Endothelial cell of umbilical vein (primary cell): ENCODE measurements around the gene EREG. TPM values are rescaled to one million over a fixed set of nuclear protein-coding genes. Genes with fewer than 3 reads are reported as not detected.

Source experiments
- BruUV-seq: library from RNA; stranded (reverse); fragments of 400-500 nt; replicated peaks from 2 replicates; lab custom pipeline; 2021; lab: Mats Ljungman, UMichigan
- CTCF ChIA-PET: fragments of 300-600, 350-600 bp; sonication (Branson Sonifier 250); formaldehyde crosslinking; loops from one replicate; lab custom pipeline; 2021; ENCODE audit warnings: antibody characterized with exemption, inconsistent platforms; lab: Charles Lee
- POLR2A ChIA-PET: fragments of 300-600, 350-600 bp; sonication (Branson Sonifier 250); formaldehyde crosslinking; loops from one replicate; lab custom pipeline; 2021; ENCODE audit warnings: antibody characterized with exemption, inconsistent platforms; lab: Charles Lee
- DNase-seq: peaks from one replicate; pipeline ENCODE4 v3.0.0-alpha.2; 2011; ENCODE audit warnings: low read depth, low spot score
- FAIRE-seq: peaks from 2 replicates; lab custom pipeline; 2011; peaks lifted over from hg19 to GRCh38; lab: Jason Lieb, UNC
- H2AFZ ChIP-seq: 2 replicates; pipeline ENCODE4 v1.6.0; 2012; ENCODE audit warnings: low read depth, low read length, control low read depth, inconsistent platforms
- H3K27ac ChIP-seq: 2 replicates; pipeline ENCODE4 v1.5.1; 2011; ENCODE audit warnings: low read depth, mild to moderate bottlenecking, control low read depth, low read length, moderate library complexity; ENCODE audit not compliant: insufficient read depth
- H3K27me3 ChIP-seq, 2 experiments: 2 replicates each; pipeline versions ENCODE4 v1.6.0 to v1.6.1; 2011; ENCODE audit warnings: low read length in 2 of 2, mixed read lengths in 1 of 2; ENCODE audit not compliant: control insufficient read depth in 2 of 2, insufficient read depth in 2 of 2
- H3K36me3 ChIP-seq, 2 experiments: 2 replicates in 1 of 2; 3 replicates in 1 of 2; pipeline ENCODE4 v1.5.1; 2011; ENCODE audit warnings: low read length in 2 of 2, mild to moderate bottlenecking in 1 of 2, moderate library complexity in 1 of 2; ENCODE audit not compliant: control insufficient read depth in 2 of 2, insufficient read depth in 2 of 2; ENCODE audit errors: extremely low read depth in 1 of 2
- H3K4me1 ChIP-seq: 3 replicates; pipeline ENCODE4 v1.5.1; 2011; ENCODE audit warnings: mild to moderate bottlenecking, low read length; ENCODE audit not compliant: control insufficient read depth, insufficient read depth; ENCODE audit errors: extremely low read depth
- H3K4me2 ChIP-seq: 2 replicates; pipeline ENCODE4 v1.6.1; 2011; ENCODE audit warnings: low read length, control low read depth, mixed read lengths; ENCODE audit not compliant: insufficient read depth
- H3K4me3 ChIP-seq, 3 experiments: fragments of 200-600 bp in 1 of 3; sonication (generic), shearing (Covaris generic) in 1 of 3; replicated peaks in 1 of 3; 2 replicates each; pipeline ENCODE4 v1.5.1; 2011 to 2016; ENCODE audit warnings: control low read depth in 3 of 3, low read length in 3 of 3, mild to moderate bottlenecking in 2 of 3, inconsistent platforms in 1 of 3, low read depth in 1 of 3, moderate library complexity in 1 of 3; ENCODE audit not compliant: insufficient read depth in 1 of 3
- H3K79me2 ChIP-seq: 2 replicates; pipeline ENCODE4 v1.6.0; 2012; ENCODE audit warnings: low read length, inconsistent platforms; ENCODE audit not compliant: control insufficient read depth, insufficient read depth
- H3K9ac ChIP-seq: replicated peaks from 2 replicates; pipeline ENCODE3; 2011; ENCODE audit warnings: low read length, control low read depth; ENCODE audit not compliant: insufficient read depth; ENCODE audit errors: extremely low read depth
- H3K9me1 ChIP-seq: replicated peaks from 3 replicates; pipeline ENCODE4 v1.6.0; 2011; ENCODE audit warnings: mild to moderate bottlenecking, low read length; ENCODE audit not compliant: control insufficient read depth, insufficient read depth; ENCODE audit errors: extremely low read depth
- H3K9me3 ChIP-seq: replicated peaks from 2 replicates; pipeline ENCODE4 v1.5.1; 2012; ENCODE audit warnings: low read length, inconsistent platforms; ENCODE audit not compliant: control insufficient read depth, insufficient read depth
- H4K20me1 ChIP-seq: replicated peaks from 2 replicates; pipeline ENCODE3; 2011; ENCODE audit warnings: mild to moderate bottlenecking, low read length; ENCODE audit not compliant: control insufficient read depth, insufficient read depth; ENCODE audit errors: extremely low read depth
- EZH2 ChIP-seq: IDR thresholded peaks from 2 replicates; pipeline ENCODE4 v1.6.1; 2012; ENCODE audit warnings: borderline replicate concordance, low read depth, mild to moderate bottlenecking, moderate library complexity, low read length, inconsistent platforms; ENCODE audit not compliant: severe bottlenecking
- FOS ChIP-seq: IDR thresholded peaks from 2 replicates; pipeline ENCODE4 v1.6.1; 2011; ENCODE audit warnings: mild to moderate bottlenecking, low read length, moderate library complexity, borderline replicate concordance; ENCODE audit not compliant: insufficient read depth
- JUN ChIP-seq: IDR thresholded peaks from 2 replicates; pipeline ENCODE4 v1.6.1; 2011; ENCODE audit warnings: borderline replicate concordance, low read depth; ENCODE audit not compliant: insufficient read length, insufficient read depth
- MAX ChIP-seq: IDR thresholded peaks from 2 replicates; pipeline ENCODE4 v1.6.1; 2011; ENCODE audit not compliant: insufficient read depth, insufficient read length
- MYC ChIP-seq: IDR thresholded peaks from one replicate; pipeline ENCODE4 v1.6.1; 2011; ENCODE audit warnings: mild to moderate bottlenecking, low read depth, low read length
- POLR2A ChIP-seq: IDR thresholded peaks from 2 replicates; pipeline ENCODE4 v1.6.1; 2012; ENCODE audit warnings: low read depth, mild to moderate bottlenecking, control low read depth, low read length
- POLR2AphosphoS5 ChIP-seq: IDR thresholded peaks from 2 replicates; pipeline ENCODE4 v1.6.1; 2012; ENCODE audit warnings: low read depth, mild to moderate bottlenecking, control low read depth, low read length, moderate library complexity; ENCODE audit not compliant: insufficient read depth
- dilution Hi-C: fragments of 300-500 bp; cut with MboI; formaldehyde crosslinking; loops from one replicate; pipeline ENCODE4 v1.15.0; 2019; ENCODE audit warnings: low sequenced_read_pairs; ENCODE audit not compliant: extremely low pct_ligation_motif_present
- intact Hi-C: fragments of 100-400 bp; cut with micrococcal nuclease; formaldehyde crosslinking; loops from one replicate; pipeline ENCODE4 v1.10.0; 2022
- polyA plus RNA-seq, 4 experiments: library from polyadenylated mRNA; depleted of rRNA in 3 of 4; stranded (reverse) in 3 of 4; unstranded in 1 of 4; fragments of >200 nt; gene quantifications; 2 replicates each; pipeline versions ENCODE4 v1.2.1 to v1.2.3, GENCODE V29; 2011 to 2012; ENCODE audit warnings: missing spikeins in 1 of 4
- total RNA-seq: library from RNA; stranded (reverse); gene quantifications from 2 replicates; pipeline ENCODE4 v1.2.3, GENCODE V29; 2021
- TF ChIP-seq, protein P1 (sequence below), 2 donors: IDR thresholded peaks; 1 replicate in 1 of 2; 2 replicates in 1 of 2; pipeline ENCODE4 v1.5.1; 2011; ENCODE audit warnings: low read length in 2 of 2, mild to moderate bottlenecking in 2 of 2, moderate library complexity in 2 of 2, control low read depth in 1 of 2, inconsistent platforms in 1 of 2, low read depth in 1 of 2; ENCODE audit not compliant: insufficient read depth in 1 of 2; ENCODE audit errors: extremely low read depth in 1 of 2

The EREG gene
- total and polyA plus RNA-seq, 2 donors (not counting 3 experiments of a cell fraction or from before 2014, with no cell fraction given) = not detected

- H3K9me3 ChIP-seq = no peaks in the 10 kb centered on the region
- H3K27ac ChIP-seq = no peak overlapping the region
- no peak for DNase-seq
- H3K27me3 ChIP-seq = no peaks in the 10 kb centered on the region
- H2AFZ ChIP-seq = no peak overlapping the region
- POLR2A ChIA-PET = no interaction called here
- no peak overlapping the region for H3K9ac ChIP-seq
- H3K36me3 ChIP-seq = no peaks in the 10 kb centered on the region
- TF ChIP-seq JUN (no peak), MAX (no peak), POLR2A (no peak), MYC (no peak), FOS (no peak), POLR2AphosphoS5 (no peak), EZH2 (no peak)
- TF ChIP-seq, protein P1, sequence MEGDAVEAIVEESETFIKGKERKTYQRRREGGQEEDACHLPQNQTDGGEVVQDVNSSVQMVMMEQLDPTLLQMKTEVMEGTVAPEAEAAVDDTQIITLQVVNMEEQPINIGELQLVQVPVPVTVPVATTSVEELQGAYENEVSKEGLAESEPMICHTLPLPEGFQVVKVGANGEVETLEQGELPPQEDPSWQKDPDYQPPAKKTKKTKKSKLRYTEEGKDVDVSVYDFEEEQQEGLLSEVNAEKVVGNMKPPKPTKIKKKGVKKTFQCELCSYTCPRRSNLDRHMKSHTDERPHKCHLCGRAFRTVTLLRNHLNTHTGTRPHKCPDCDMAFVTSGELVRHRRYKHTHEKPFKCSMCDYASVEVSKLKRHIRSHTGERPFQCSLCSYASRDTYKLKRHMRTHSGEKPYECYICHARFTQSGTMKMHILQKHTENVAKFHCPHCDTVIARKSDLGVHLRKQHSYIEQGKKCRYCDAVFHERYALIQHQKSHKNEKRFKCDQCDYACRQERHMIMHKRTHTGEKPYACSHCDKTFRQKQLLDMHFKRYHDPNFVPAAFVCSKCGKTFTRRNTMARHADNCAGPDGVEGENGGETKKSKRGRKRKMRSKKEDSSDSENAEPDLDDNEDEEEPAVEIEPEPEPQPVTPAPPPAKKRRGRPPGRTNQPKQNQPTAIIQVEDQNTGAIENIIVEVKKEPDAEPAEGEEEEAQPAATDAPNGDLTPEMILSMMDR (IDR thresholded peaks at IDR 0.05; ENCODE audit: extremely low read depth in 1 of 2, insufficient read depth in 1 of 2, low read depth in 1 of 2, low read length in 2 of 2) = no peak
- no TSS peak for BruUV-seq
- no peaks in the 10 kb centered on the region for H3K79me2 ChIP-seq
- no peaks in the 10 kb centered on the region for H3K9me1 ChIP-seq
- H4K20me1 ChIP-seq = no peaks in the 10 kb centered on the region
- CTCF ChIA-PET = no interaction called here
- intact Hi-C loops (no loop called here), dilution Hi-C loops (no loop called here)
- no peak overlapping the region for H3K4me3 ChIP-seq
- no peak overlapping the region for H3K4me2 ChIP-seq
- peaks cover 2% of the 10 kb centered on the region for H3K4me1 ChIP-seq
- FAIRE-seq = no peak
These were observed 72.9 kb downstream of the EREG start for GRCh38 chr4:74437866-74438265.

Other genes starting within 250 kb of the EREG start
- gene MTHFD2L, start 207.0 kb upstream of the EREG start, total RNA-seq = 12.4 and 15.2 TPM in 2 replicates
- 4.4 and 6.9 TPM in 2 replicates for gene MTHFD2L, start 207.0 kb upstream of the EREG start, polyA plus RNA-seq
- gene EPGN, start 56.7 kb upstream of the EREG start, total RNA-seq = 1.2 TPM in 1 of 2 replicates, not detected in the other
- not detected in 2 replicates for gene EPGN, start 56.7 kb upstream of the EREG start, polyA plus RNA-seq
- 0.46 and 0.55 TPM in 2 replicates for gene AREG, start 80.0 kb downstream of the EREG start, total RNA-seq
- gene AREG, start 80.0 kb downstream of the EREG start, polyA plus RNA-seq = 0.11 and 0.17 TPM in 2 replicates